HG03378 (cell line): Measurements from ENCODE around the gene CHRNA7.

Source experiments
- ATAC-seq: cut with Tn5 transposase; IDR thresholded peaks from one replicate; pipeline ENCODE4 v1.9.1; 2021; ENCODE audit warnings: mild to moderate bottlenecking, moderate library complexity; ENCODE audit not compliant: unreplicated experiment

The CHRNA7 gene

GRCh38 chr15:32029862-32030781, at the start of gene CHRNA7:
CHRNA7 (plus strand) TSS chr15:32030515; CDS start chr15:32030595, 80 bp downstream.
- ATAC-seq: peak; percentile 47

DNA sequence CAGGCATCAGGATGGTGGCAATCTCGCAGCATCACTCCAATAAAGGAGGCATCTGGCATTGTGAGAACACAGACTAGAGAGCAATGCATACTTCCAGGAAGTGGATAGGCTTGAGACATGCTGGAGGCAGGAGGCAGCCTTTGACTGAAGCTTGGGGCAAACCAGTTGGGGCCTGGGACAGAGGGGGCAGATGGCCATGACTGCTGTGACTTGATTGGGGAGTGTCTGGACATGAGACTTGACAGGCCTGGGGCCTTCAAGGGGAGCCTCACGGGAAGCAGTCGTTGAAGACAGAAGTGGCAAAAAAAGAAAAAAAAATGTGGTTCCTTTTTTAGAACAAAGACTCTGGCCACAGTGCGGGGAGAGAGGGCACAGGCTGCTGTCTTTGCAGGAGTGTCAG, 44.7 kb upstream of the CHRNA7 start:
- no peak for ATAC-seq

GRCh38 chr15:31993062-31993461, 37.3 kb upstream of the CHRNA7 start:
- no peak for ATAC-seq

GRCh38 chr15:31997711-31998110, 32.6 kb upstream of the CHRNA7 start:
- no peak for ATAC-seq

DNA sequence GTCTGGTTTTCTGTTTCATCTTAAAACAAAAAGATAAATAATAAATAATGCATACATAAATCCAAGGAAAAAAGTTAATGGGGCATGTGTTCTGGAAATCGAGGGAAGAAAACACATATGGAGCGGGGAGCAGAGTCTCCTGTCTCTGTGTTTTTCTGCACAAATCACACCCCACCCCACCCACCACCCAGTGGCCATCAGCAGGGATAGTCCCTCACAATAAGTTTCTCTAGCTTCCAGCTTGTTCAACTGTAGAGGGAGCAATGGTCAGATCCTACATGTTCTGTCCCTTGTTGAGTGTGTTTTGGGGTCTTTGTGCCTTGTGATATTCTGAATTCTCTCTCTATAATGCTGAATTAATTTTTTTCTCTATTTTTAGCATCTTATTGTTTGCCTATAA, 26.8 kb upstream of the CHRNA7 start:
- no peak for ATAC-seq

GRCh38 chr15:32004249-32004648, 26.1 kb upstream of the CHRNA7 start:
- ATAC-seq: no peak

DNA sequence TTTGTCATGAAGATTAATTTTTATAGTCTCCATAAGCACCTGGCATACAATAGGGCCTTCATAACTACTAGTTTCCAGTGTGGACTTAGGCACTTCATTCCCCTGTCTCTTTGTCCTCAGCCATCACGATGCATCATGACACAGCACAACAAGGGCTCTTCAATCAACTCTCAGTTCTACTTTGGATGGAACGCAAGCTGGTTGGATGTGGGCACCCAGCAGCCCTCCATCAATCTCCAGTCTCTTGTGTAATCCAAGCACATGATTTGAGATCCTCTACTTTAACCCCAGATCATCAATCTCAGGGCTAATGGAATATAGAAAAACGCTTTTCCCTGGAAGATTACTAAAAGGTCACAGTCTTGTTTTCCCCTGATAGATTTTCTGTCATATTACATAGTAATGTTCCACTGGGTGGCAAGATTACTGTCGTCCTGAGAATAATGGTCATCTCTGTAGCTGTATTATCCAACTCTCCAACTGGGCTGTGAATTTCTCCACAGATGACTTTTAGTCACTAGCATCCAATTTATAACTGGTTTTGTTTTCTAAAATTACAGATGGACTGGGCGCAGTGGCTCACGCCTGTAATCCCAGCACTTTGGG, 22.9 kb upstream of the CHRNA7 start:
- ATAC-seq: no peak

GRCh38 chr15:32014953-32015352, 15.4 kb upstream of the CHRNA7 start:
- no peak for ATAC-seq

- no peak for ATAC-seq
These were observed 10.2 kb upstream of the CHRNA7 start for GRCh38 chr15:32020156-32020555.

DNA sequence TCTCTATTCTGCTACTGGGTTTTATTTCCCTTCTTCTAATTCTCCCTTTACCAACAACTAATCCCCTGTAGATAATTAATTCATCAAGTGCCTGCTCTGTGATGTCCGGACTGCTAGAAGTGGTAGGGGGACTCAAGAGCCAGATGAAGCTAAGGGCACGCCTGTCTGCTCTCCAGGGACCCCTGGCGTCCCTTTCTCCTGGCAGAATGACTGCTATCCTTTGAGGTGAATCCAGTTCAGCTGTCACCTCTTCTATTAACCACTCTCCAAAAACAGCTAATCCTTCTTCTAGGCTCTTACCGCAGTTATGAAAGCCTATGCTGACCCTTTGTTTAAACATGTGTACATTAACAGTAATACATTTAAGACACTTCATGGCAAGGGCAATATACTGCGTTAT, 1.4 kb upstream of the CHRNA7 start:
- ATAC-seq: no peak

DNA sequence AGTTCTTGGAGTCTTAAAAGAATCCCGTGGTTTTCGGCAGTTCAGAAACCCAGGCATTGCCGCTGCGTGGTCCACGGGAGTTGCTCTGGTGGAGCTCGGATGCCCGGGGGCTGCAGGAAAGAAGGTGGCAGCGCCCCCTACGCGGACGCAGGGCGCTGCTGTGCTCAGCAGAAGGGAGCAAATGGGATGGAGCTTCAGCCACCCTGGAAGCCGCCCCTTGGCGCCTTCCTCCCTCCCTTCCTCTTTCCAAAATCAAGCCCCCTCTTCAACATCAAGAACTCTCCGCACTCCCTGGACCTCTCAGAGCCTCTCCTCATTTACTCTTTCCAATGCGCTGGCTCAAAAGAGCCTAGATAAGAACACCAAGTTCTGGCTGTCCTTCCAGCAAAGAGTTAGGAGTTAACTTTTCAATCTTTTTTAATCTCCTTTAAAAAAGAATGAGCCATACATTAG, 880 bp upstream of the CHRNA7 start:
- no peak for ATAC-seq

GRCh38 chr15:32030795-32031194, 480 bp downstream of the CHRNA7 start:
- no peak for ATAC-seq

DNA sequence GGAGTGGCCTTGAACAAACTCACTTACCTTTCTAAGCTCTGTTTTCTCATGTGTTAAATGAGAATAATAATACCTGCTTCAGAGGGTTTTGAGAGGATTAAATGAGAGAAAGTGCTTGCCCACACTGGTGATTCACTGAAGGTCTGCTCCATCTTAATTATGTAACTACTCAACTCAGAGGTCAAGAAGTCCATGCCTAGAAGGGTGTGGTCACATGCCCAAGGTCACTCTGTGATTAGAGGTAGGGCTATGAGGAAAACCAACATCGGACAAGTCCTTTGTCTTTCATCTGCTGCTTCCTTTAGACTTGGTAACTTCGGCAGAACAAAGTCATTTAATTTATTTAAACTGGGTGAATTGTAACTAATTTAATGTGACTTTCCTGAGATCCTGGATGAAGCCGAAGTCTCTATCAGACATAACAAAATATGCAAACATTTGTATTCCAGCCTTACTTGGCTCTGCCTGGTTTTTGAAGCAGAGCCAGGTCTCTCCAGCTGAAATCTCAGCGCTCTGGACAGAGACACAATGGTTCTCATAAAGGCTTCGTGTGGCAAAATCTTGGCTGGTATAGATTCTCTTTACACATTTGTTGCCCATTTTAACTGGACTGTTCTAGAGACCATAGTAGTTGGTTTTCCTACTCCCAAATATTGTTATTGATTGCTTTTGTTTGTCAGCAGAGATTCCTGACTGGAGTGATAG, 3.0 kb downstream of the CHRNA7 start:
- ATAC-seq: no peak

GRCh38 chr15:32034106-32034505, 3.8 kb downstream of the CHRNA7 start:
- no peak for ATAC-seq

- ATAC-seq: no peak
These were observed 5.0 kb downstream of the CHRNA7 start for GRCh38 chr15:32035285-32035684.

GRCh38 chr15:32036971-32037370, 6.7 kb downstream of the CHRNA7 start:
- no peak for ATAC-seq

DNA sequence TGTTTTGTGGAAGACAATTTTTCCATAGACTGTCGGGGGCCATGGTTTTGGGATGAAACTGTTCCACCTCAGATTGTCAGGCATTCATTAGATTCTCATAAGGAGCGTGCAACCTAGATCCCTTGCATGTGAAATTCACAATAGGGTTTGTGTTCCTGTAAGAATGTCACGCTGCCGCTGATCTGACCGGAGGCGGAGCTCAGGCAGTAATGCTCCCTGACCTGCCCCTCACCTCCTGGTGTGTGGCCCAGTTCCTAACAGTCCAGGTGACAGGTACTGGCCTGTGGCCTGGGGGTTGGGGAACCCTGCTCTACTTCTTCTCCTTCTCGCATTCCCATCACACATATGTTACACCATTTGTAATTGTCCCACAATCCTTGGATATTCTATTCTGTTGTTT, 11.0 kb downstream of the CHRNA7 start:
- no peak for ATAC-seq

GRCh38 chr15:32042269-32042972, 12.1 kb downstream of the CHRNA7 start:
- no peak for ATAC-seq

GRCh38 chr15:32053719-32054118, 23.4 kb downstream of the CHRNA7 start:
- no peak for ATAC-seq

DNA sequence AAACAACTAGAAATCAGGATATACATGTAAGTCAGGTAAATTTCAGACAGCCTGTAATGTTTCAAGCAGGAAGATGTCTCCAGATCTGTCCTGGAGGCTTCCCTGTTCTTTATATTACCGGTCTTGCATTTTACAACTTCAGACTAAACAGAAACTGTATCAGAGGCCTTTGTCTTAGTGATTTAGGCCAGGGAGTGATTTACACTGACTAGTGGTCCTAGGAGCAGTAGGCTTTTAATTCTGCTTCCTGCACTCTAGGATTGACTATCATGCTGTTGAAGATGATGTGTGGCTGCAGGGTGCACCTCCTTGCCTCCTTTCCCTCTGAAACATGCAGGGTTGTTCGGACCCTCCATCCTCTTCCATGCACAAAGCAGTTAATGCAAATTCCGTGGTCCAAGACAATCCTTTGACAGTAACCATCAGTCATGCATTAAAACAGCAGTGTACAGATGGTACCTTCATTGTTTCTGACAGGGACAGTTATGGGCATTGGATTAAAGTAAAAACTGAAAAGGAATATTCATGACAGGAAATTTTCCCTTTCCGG, 27.6 kb downstream of the CHRNA7 start:
- ATAC-seq: no peak

DNA sequence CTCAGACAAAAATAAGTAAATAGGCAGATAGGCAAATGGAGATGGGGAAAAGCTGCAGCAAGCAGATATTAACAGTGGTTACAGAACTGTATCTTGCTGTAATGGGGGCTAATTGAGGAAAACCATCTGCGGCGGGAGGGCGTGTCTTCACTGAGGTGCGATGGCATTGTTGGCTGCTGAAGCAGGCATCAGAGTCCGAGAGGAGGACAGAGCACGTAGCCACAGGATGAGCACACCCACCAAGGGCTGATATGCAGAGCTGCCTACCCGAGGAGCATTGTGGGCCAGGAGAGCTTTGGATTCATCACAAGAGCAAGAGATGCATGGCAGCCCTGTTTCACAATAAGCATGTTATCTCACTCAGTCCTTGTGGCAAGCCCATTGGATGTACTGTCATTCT, 30.4 kb downstream of the CHRNA7 start:
- ATAC-seq: no peak
